Activated CD8-positive, alpha-beta memory T cell treated with anti-CD3 and anti-CD28 coated beads, Interleukin-2, amount 50 U/mL, for 24 hours (primary cell): ENCODE measurements around the gene DCAF16.

Source experiments
- DNase-seq: peaks from one replicate; pipeline ENCODE4 v3.0.0-alpha.2; 2020; ENCODE audit errors: extremely low read depth

Gene DCAF16

GRCh38 chr4:17781300-17782287, 29.0 kb downstream of the DCAF16 start, which contains the start of gene FAM184B:
FAM184B (minus strand) TSS chr4:17781621; CDS start chr4:17781299, 322 bp downstream.
- DNase-seq, result no peak

- no peak for DNase-seq
These were observed 29.9 kb downstream of the DCAF16 start for GRCh38 chr4:17780501-17781299.

GRCh38 chr4:17778431-17778830, 32.1 kb downstream of the DCAF16 start:
- no peak for DNase-seq

GRCh38 chr4:17773135-17773698, 37.3 kb downstream of the DCAF16 start:
- no peak for DNase-seq

- DNase-seq, result no peak
These were observed 39.2 kb downstream of the DCAF16 start for GRCh38 chr4:17771284-17771908.

GRCh38 chr4:17770845-17771244, 39.7 kb downstream of the DCAF16 start:
- no peak for DNase-seq

- DNase-seq, result no peak
These were observed 41.0 kb downstream of the DCAF16 start for GRCh38 chr4:17769406-17770174.

- no peak for DNase-seq
These were observed 43.6 kb downstream of the DCAF16 start for GRCh38 chr4:17766826-17767458.

- no peak for DNase-seq
These were observed 44.9 kb downstream of the DCAF16 start for GRCh38 chr4:17765514-17766286.

- no peak for DNase-seq
These were observed 46.6 kb downstream of the DCAF16 start for GRCh38 chr4:17763931-17764330.

- DNase-seq, result no peak
These were observed 47.1 kb downstream of the DCAF16 start for GRCh38 chr4:17763416-17763815.

GRCh38 chr4:17762726-17763125, 47.8 kb downstream of the DCAF16 start:
- DNase-seq, result no peak

GRCh38 chr4:17761062-17761461, 49.5 kb downstream of the DCAF16 start:
- DNase-seq, result no peak

GRCh38 chr4:17760626-17761025, 49.9 kb downstream of the DCAF16 start:
- DNase-seq, result no peak

GRCh38 chr4:17758485-17758884, 52.1 kb downstream of the DCAF16 start:
- DNase-seq, result no peak

- DNase-seq, result no peak
These were observed 52.9 kb downstream of the DCAF16 start for GRCh38 chr4:17757621-17758020.

GRCh38 chr4:17753646-17754045, 56.9 kb downstream of the DCAF16 start:
- DNase-seq, result no peak
